ENCODE measurements around the gene RBFOX1. TPM values are rescaled to one million over a fixed set of nuclear protein-coding genes. Genes with fewer than 3 reads are reported as not detected.

RBFOX1 gene
- total RNA-seq, 1 experiment from 2014 or later: not detected

GRCh38 chr16:7736138-7736665 lies 403.6 kb downstream of the RBFOX1 start:
- no peaks in the 10 kb centered on the region for H3K36me3 ChIP-seq
- H3K4me3 ChIP-seq: no peak overlapping the region
- H3K27ac ChIP-seq: no peak overlapping the region
- H3K9me3 ChIP-seq (replicated peaks): peaks cover 2% of the 10 kb centered on the region; the same call in 1 of the 2 replicates
- no peaks in the 10 kb centered on the region for H3K4me1 ChIP-seq (replicated peaks)
- H3K27me3 ChIP-seq (replicated peaks): no peaks in the 10 kb centered on the region
- no peak for DNase-seq (ENCODE audit: low read depth in 1 of 2, low spot score in 2 of 2)

- Histone ChIP-seq H3K36me3 (no peaks in the 10 kb centered on the region), H3K4me3 (no peak overlapping the region), H3K4me1 (replicated peaks) (no peaks in the 10 kb centered on the region), H3K27ac (no peak overlapping the region), H3K27me3 (replicated peaks) (no peaks in the 10 kb centered on the region), H3K9me3 (replicated peaks) (peaks cover 5% of the 10 kb centered on the region; the same call in 1 of the 2 replicates)
- DNase-seq (ENCODE audit: low read depth in 1 of 2, low spot score in 2 of 2): no peak
Observed at GRCh38 chr16:7742626-7743025, 410.0 kb downstream of the RBFOX1 start.

- H3K4me1 ChIP-seq (replicated peaks): no peaks in the 10 kb centered on the region
- H3K36me3 ChIP-seq: no peaks in the 10 kb centered on the region
- peaks cover 5% of the 10 kb centered on the region; the same call in 1 of the 2 replicates for H3K9me3 ChIP-seq (replicated peaks)
- no peak for DNase-seq (ENCODE audit: low read depth in 1 of 2, low spot score in 2 of 2)
- H3K27me3 ChIP-seq (replicated peaks): no peaks in the 10 kb centered on the region
- no peak overlapping the region for H3K27ac ChIP-seq
- H3K4me3 ChIP-seq: no peak overlapping the region
Observed at GRCh38 chr16:7744546-7745264, 412.1 kb downstream of the RBFOX1 start.

GRCh38 chr16:7745276-7745675 lies 412.6 kb downstream of the RBFOX1 start:
- Histone ChIP-seq H3K4me1 (replicated peaks) (no peaks in the 10 kb centered on the region), H3K9me3 (replicated peaks) (0 out of 2 replicates have a peak, but pooled peaks cover 5% of the 10 kb centered on the region), H3K36me3 (no peaks in the 10 kb centered on the region), H3K4me3 (no peak overlapping the region), H3K27me3 (replicated peaks) (no peaks in the 10 kb centered on the region), H3K27ac (no peak overlapping the region)
- DNase-seq (ENCODE audit: low read depth in 1 of 2, low spot score in 2 of 2): no peak

GRCh38 chr16:7746941-7747340 lies 414.3 kb downstream of the RBFOX1 start:
- DNase-seq (ENCODE audit: low read depth in 1 of 2, low spot score in 2 of 2): no peak
- H3K27ac ChIP-seq: no peak overlapping the region

GRCh38 chr16:7748522-7748921 lies 415.9 kb downstream of the RBFOX1 start:
- Histone ChIP-seq H3K27ac (no peak overlapping the region), H3K4me1 (replicated peaks) (no peaks in the 10 kb centered on the region), H3K9me3 (replicated peaks) (peaks cover 7% of the 10 kb centered on the region; the same call in 1 of the 2 replicates), H3K36me3 (no peaks in the 10 kb centered on the region), H3K4me3 (no peak overlapping the region), H3K27me3 (replicated peaks) (no peaks in the 10 kb centered on the region)
- DNase-seq (ENCODE audit: low read depth in 1 of 2, low spot score in 2 of 2): no peak

More at GRCh38 chr16:7746941-7747340, 414.3 kb downstream of the RBFOX1 start:
- Histone ChIP-seq H3K9me3 (replicated peaks) (peaks cover 4% of the 10 kb centered on the region; the same call in 1 of the 2 replicates), H3K4me1 (replicated peaks) (no peaks in the 10 kb centered on the region), H3K36me3 (no peaks in the 10 kb centered on the region), H3K4me3 (no peak overlapping the region), H3K27me3 (replicated peaks) (no peaks in the 10 kb centered on the region)

- no peaks in the 10 kb centered on the region for H3K36me3 ChIP-seq
- H3K27ac ChIP-seq: no peak overlapping the region
- H3K27me3 ChIP-seq (replicated peaks): no peaks in the 10 kb centered on the region
- no peaks in the 10 kb centered on the region for H3K4me1 ChIP-seq (replicated peaks)
- H3K9me3 ChIP-seq (replicated peaks): peaks cover 16% of the 10 kb centered on the region
- no peak overlapping the region for H3K4me3 ChIP-seq
- no peak for DNase-seq (ENCODE audit: low read depth in 1 of 2, low spot score in 2 of 2)
Observed at GRCh38 chr16:7755347-7755882, 422.8 kb downstream of the RBFOX1 start.
